AG09309 (cell line): Measurements from ENCODE around the gene ACOT13.
"Not testable (repeated sequence)": the region's sequence is repeated elsewhere in the genome, so short reads cannot be mapped to it uniquely, and the experiment has no call there.

Experiments
- DNase-seq: peaks from one replicate; pipeline ENCODE4 v3.0.0-alpha.2; 2010; ENCODE audit warnings: low read depth
- H3K4me3 ChIP-seq: 2 replicates; pipeline ENCODE4 v1.5.1; 2011; ENCODE audit warnings: mild to moderate bottlenecking, low read depth, low read length, moderate library complexity; ENCODE audit not compliant: control insufficient read depth
- TF ChIP-seq, protein P1 (sequence below): IDR thresholded peaks from 2 replicates; pipeline ENCODE4 v1.5.1; 2011; ENCODE audit warnings: mild to moderate bottlenecking, low read depth, low read length, inconsistent platforms; ENCODE audit not compliant: insufficient read depth, control insufficient read depth; ENCODE audit errors: missing control alignments

The ACOT13 gene

DNA sequence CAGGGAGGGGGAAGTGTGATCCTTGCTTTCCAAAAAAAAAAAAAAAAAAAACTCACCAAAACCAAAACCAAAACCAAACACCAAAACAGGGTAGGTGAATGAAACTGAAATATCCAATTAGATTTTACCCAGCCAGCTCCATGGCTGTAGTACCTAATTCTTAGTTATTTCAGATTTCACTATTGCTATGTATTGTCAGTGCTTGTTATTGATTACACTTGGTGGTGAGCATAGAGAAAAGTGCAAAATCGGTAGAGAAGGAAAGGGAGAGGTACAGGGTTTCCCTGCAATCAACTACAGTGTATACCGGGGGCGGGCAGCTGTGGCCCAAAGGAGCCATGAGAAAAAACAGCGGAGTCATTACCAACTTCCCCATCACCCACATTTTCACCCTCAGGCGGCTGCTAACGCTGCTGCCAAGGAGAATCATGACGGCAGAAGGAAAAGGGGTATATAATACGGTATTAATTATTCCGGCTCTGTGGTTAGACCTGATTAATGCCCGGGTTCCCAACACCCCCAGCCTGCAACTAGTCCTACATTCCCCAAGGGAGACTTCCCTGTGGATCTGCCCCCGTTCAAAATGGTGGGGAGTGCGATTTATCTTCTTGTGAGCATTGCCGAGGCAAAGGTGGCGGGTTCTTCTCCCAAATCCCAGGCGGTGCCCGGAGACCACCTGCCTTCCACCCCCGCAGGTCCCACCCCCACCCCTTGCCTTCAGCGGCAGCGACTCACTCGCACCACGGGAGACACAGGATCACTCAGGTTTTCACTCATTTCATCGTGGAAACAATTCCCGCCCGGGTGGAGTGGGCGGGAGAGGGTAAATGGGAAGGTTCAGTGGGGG lies 52.5 kb downstream of the ACOT13 start, which contains the start of gene C6orf62:
TSS of gene C6orf62 (minus strand) at position 30 of the 847 bp plus-strand sequence. CDS start 486 bp downstream, outside the sequence.
- no peak for DNase-seq
- peak within 1 kb of the TSS; percentile 98 for H3K4me3 ChIP-seq
- TF ChIP-seq, protein P1, sequence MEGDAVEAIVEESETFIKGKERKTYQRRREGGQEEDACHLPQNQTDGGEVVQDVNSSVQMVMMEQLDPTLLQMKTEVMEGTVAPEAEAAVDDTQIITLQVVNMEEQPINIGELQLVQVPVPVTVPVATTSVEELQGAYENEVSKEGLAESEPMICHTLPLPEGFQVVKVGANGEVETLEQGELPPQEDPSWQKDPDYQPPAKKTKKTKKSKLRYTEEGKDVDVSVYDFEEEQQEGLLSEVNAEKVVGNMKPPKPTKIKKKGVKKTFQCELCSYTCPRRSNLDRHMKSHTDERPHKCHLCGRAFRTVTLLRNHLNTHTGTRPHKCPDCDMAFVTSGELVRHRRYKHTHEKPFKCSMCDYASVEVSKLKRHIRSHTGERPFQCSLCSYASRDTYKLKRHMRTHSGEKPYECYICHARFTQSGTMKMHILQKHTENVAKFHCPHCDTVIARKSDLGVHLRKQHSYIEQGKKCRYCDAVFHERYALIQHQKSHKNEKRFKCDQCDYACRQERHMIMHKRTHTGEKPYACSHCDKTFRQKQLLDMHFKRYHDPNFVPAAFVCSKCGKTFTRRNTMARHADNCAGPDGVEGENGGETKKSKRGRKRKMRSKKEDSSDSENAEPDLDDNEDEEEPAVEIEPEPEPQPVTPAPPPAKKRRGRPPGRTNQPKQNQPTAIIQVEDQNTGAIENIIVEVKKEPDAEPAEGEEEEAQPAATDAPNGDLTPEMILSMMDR: no peak

DNA sequence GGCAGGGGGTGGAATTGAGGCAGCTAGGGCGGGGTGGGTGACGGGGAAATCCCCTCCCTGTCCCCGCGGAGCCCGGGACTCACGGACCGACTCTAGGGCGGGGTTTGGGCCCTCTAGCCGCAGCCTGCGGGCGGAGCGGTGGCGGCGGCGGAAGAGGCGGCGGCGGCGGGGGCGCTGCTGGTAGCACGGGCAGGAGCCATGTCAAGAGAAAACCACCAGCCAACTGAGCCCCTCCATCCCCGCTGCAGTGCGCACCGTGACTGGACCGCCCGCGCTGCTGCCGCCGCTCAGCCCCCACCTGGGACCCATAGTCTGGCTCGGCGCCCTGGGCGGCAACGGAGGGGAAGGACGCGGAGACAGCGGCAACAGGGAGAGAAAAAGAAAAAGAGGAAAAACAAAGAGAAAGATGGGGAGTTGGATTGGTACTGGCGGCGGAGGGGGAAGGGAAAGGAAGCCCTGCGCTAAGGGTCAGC lies 53.3 kb downstream of the ACOT13 start:
- H3K4me3 ChIP-seq: peak overlapping the region; percentile 98
- TF ChIP-seq, protein P1: no peak
- DNase-seq: no peak

DNA sequence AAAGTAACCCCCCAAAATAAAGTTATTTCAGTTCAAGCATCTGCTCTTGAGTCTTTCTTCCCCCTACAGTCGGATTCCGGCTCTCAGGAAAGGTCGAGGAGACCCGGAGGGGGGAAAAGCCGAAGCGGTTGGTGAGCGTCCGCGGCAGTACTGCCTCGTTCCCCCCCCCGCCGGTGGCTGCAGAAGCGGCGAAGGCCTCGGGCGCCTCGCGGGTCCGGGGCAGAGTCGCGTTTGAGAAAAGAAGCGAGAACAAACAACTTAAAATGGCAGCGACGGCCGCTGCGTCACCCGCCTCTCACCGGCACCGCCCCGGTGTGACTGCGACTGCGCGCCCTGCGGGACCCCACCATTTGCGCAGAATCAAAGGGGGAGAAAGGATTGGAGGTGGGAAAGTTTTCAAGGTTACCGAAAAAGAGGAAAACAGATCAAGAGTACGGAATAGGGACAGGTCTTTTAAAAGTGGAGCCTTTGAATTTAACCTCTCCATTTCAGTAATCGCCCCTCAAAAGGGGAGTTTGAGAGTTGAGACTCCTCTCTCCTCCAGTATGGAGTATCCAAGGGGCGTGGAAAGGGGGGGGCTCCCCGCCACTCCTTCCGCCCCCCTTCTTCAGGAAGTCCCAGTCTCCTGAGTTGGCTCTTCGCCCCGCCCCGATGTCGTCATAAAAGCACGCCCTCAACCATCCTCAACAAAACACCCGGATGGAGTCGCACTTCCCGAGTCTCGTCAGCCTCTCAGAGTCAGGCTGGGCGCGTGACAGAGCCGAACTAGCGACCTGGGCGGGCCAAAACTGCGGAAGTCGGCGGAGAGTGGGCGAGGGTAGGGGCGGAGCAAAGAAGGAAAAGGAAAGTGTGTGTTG lies 54.0 kb downstream of the ACOT13 start:
- TF ChIP-seq, protein P1: no peak
- peak overlapping the region; percentile 98 for H3K4me3 ChIP-seq
- DNase-seq: peak; percentile 99

DNA sequence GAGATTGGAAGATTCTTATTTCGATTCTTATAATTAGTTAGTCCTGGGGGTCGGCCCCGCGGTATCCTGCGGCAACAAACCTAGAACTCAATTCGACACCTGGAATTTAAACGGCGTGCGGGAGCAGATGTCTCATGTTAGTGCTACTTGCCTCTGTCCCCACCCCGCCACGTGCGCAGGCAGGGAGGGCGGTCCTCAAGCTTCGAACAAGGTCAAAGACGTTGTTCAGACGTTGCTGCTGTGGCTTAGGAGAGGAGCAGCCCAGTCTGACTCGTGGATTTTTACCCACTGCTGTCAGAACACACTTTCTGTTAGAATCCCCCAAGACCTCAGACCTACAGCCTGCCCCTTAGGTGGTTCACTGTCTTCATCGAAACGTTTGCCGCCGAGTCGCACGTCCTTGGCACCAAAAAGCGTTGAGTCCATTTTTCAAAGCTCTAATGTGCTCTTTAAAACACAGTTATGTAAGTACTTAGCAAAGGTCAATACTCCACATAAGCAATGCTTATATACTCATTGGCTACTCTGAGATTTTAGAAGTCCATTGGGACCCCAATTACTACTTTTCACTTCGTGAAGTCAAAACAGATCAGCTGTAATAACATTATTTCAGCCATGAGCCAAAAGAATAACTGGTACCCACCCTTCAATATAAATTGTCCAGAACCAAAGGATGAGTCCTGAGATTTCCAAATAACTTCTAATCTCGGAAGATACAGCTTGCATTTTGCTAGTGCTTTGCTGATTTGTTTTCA lies 54.8 kb downstream of the ACOT13 start:
- TF ChIP-seq, protein P1: no peak
- H3K4me3 ChIP-seq: peak overlapping the region; percentile 73
- no peak for DNase-seq

DNA sequence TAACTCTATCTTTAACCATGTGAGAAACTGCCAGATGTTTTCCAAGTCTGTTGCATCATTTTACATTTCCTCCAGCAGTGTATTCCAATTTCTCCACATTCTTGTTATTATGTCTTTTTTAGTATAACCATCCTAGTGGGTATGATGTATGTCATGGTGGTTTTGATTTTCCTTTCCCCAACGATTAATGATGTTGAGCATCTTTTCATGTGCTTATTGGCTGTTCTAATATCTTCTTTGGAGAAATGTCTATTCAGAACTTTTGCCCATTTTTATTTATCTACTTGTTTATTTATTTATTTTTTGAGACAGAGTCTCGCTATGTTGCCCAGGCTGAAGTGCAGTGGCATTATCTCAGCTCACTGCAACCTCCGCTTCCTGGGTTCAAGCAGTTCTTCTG lies 56.4 kb downstream of the ACOT13 start:
- TF ChIP-seq, protein P1: no peak
- no peak for DNase-seq
- no peak overlapping the region for H3K4me3 ChIP-seq

DNA sequence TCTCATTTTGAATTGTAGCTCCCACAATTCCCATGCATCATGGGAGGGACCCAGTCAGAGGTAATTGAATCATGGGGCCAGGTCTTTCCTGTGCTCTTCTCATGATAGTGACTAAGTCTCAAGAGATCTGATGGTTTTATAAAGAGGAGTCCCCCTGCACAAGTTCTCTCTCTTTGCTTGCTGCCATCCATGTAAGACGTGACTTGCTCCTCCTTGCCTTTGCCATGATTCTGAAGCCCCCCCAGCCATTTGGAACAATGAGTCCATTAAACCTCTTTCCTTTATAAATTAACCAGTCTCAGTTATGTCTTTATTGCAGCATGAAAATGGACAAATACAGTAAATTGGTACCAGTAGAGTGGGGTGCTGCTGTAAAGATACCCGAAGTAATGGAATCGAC lies 63.8 kb downstream of the ACOT13 start:
- H3K4me3 ChIP-seq, DNase-seq: not testable (repeated sequence)

DNA sequence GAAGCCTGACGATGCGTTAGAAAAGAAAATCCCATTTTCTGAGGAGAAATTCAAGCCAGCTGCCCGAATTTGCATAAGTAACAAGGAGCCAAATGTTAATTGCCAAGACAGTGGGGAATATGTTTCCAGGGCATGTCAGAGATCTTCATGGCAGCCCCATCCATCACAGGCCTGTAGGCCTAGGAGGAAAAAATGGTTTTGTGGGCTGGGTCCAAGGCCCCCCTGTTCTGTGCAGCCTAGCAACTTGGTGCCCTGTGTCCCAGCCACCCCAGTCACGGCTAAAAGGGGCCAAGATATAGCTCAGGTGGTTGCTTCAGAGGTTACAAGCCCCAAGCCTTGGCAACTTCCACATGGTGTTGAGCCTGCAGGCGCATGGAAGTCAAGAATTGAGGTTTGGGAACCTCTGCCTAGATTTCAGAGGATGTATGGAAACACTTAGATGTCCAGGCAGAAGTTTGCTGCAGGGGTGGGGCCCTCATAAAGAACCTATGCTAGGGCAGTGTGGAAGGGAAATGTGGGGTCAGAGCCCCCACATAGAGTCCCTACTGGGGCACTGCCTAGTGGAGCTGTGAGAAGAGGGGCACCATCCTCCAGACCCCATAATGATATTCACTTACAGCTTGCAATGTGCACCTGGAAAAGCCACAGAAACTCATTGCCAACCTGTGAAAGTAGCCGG lies 64.7 kb downstream of the ACOT13 start:
- not testable (repeated sequence) for H3K4me3 ChIP-seq, DNase-seq
